HCT116 (cell line): ENCODE results near the gene RAD50. TPM values are rescaled to one million over a fixed set of nuclear protein-coding genes. Genes with fewer than 3 reads are reported as not detected.

Experiments used
- ATAC-seq: fragments of 200-7000 bp; cut with Tn5 transposase; 2 replicates; pipeline ENCODE4 v1.9.1; 2020; ENCODE audit warnings: mild to moderate bottlenecking, moderate library complexity
- BruUV-seq: library from RNA; stranded (reverse); fragments of 400-500 nt; replicated peaks from 2 replicates; lab custom pipeline; 2021; lab: Mats Ljungman, UMichigan
- CTCF ChIA-PET: fragments of 300-600 bp; sonication (Branson Sonifier 250); formaldehyde crosslinking; loops from one replicate; lab custom pipeline; 2021; ENCODE audit warnings: antibody characterized with exemption; lab: Charles Lee
- POLR2A ChIA-PET: fragments of 300-600, 350-600 bp; sonication (Branson Sonifier 250); formaldehyde crosslinking; loops from one replicate; lab custom pipeline; 2021; ENCODE audit warnings: antibody characterized with exemption; lab: Charles Lee
- RAD21 ChIA-PET, 2 experiments: fragments of 300-600 bp; sonication (Branson Sonifier 250); formaldehyde crosslinking; loops; one replicate each; lab custom pipeline; 2023; ENCODE audit warnings: low total read pairs in 2 of 2; ENCODE audit not compliant: uncharacterized antibody in 2 of 2, unreplicated experiment in 2 of 2, low non-redundant PET in 1 of 2; lab: Charles Lee
- DNase-seq: peaks from one replicate; pipeline ENCODE4 v3.0.0-alpha.2; 2010; ENCODE audit warnings: low read depth, low spot score
- H2AFZ ChIP-seq: fragments of 200-600 bp; shearing (Covaris generic), sonication (generic); 2 replicates; pipeline ENCODE4 v1.6.1; 2017; ENCODE audit warnings: low read depth, mixed run types, mixed read lengths, antibody characterized with exemption, low read length; ENCODE audit not compliant: poor library complexity, severe bottlenecking
- H3K27ac ChIP-seq: 2 replicates; pipeline ENCODE4 v1.5.1; 2012; ENCODE audit warnings: low read depth, low read length
- H3K27me3 ChIP-seq: fragments of 200-600 bp; sonication (generic); 2 replicates; pipeline ENCODE4 v1.6.1; 2016; ENCODE audit warnings: mixed run types, low read length, mixed read lengths; ENCODE audit not compliant: insufficient read depth
- H3K36me3 ChIP-seq, 2 experiments: fragments of 200-500 bp in 1 of 2; fragments of 200-600 bp in 1 of 2; sonication (Bioruptor generic) in 1 of 2; sonication (generic) in 1 of 2; 2 replicates each; pipeline versions ENCODE4 v1.5.1 to v1.6.1; 2014 to 2016; ENCODE audit warnings: low read length in 2 of 2, inconsistent platforms in 1 of 2, mixed read lengths in 1 of 2, mixed run types in 1 of 2; ENCODE audit not compliant: insufficient read depth in 2 of 2, control insufficient read depth in 1 of 2
- H3K4me1 ChIP-seq, 2 experiments: fragments of 200-600 bp in 1 of 2; sonication (generic) in 1 of 2; 2 replicates each; pipeline versions ENCODE4 v1.5.1 to v1.6.1; 2012 to 2017; ENCODE audit warnings: low read length in 2 of 2, inconsistent platforms in 1 of 2, mild to moderate bottlenecking in 1 of 2, mixed read lengths in 1 of 2, mixed run types in 1 of 2, moderate library complexity in 1 of 2; ENCODE audit not compliant: insufficient read depth in 2 of 2, control insufficient read depth in 1 of 2
- H3K4me2 ChIP-seq: fragments of 200-600 bp; sonication (generic); 2 replicates; pipeline ENCODE4 v1.6.1; 2017; ENCODE audit warnings: mixed run types, low read length, mixed read lengths
- H3K4me3 ChIP-seq, 2 experiments: fragments of 200-600 bp in 1 of 2; sonication (generic) in 1 of 2; replicated peaks in 1 of 2; 2 replicates each; pipeline ENCODE4 v1.5.1; 2011 to 2016; ENCODE audit warnings: low read length in 2 of 2, control low read depth in 1 of 2, low read depth in 1 of 2, mild to moderate bottlenecking in 1 of 2, mixed read lengths in 1 of 2, mixed run types in 1 of 2
- H3K79me2 ChIP-seq: fragments of 200-600 bp; sonication (generic); 2 replicates; pipeline ENCODE4 v1.6.1; 2017; ENCODE audit warnings: mild to moderate bottlenecking, mixed run types, low read length, moderate library complexity, mixed read lengths; ENCODE audit not compliant: insufficient read depth
- H3K9ac ChIP-seq: fragments of 200-600 bp; sonication (generic); 2 replicates; pipeline ENCODE4 v1.6.1; 2016; ENCODE audit warnings: low read length, mixed read lengths
- H3K9me2 ChIP-seq: fragments of 200-600 bp; sonication (generic), shearing (Covaris generic); 2 replicates; pipeline ENCODE4 v1.6.1; 2017; ENCODE audit warnings: mixed run types, mild to moderate bottlenecking, moderate library complexity; ENCODE audit not compliant: insufficient read depth
- H3K9me3 ChIP-seq, 2 experiments: fragments of 200-500 bp in 1 of 2; fragments of 200-600 bp in 1 of 2; sonication (Bioruptor generic) in 1 of 2; sonication (generic) in 1 of 2; 2 replicates each; pipeline ENCODE4 v1.6.1; 2014 to 2017; ENCODE audit warnings: low read length in 2 of 2, mixed read lengths in 2 of 2, inconsistent platforms in 1 of 2, low read depth in 1 of 2, mild to moderate bottlenecking in 1 of 2, mixed run types in 1 of 2, moderate library complexity in 1 of 2; ENCODE audit not compliant: control insufficient read depth in 1 of 2, insufficient read depth in 1 of 2
- H4K20me1 ChIP-seq: fragments of 200-600 bp; sonication (generic), shearing (Covaris generic); 2 replicates; pipeline ENCODE4 v1.6.1; 2017; ENCODE audit warnings: mixed run types, mild to moderate bottlenecking, moderate library complexity; ENCODE audit not compliant: insufficient read depth
- CEBPB ChIP-seq: IDR thresholded peaks from 2 replicates; pipeline ENCODE4 v1.6.1; 2012; ENCODE audit warnings: low read depth
- EGR1 ChIP-seq: IDR thresholded peaks from 2 replicates; pipeline ENCODE4 v1.6.1; 2012; ENCODE audit warnings: low read depth
- EZH2 ChIP-seq: fragments of 200-600 bp; sonication (generic); IDR thresholded peaks from 2 replicates; pipeline ENCODE4 v1.6.1; 2017; ENCODE audit warnings: antibody characterized with exemption, mixed run types
- EZH2phosphoT487 ChIP-seq: fragments of 200-600 bp; IDR thresholded peaks from 2 replicates; pipeline ENCODE4 v1.6.1; 2018; ENCODE audit warnings: antibody characterized with exemption, borderline replicate concordance
- FOSL1 ChIP-seq: IDR thresholded peaks from 2 replicates; pipeline ENCODE4 v1.6.1; 2012; ENCODE audit warnings: low read depth
- JUND ChIP-seq: IDR thresholded peaks from 2 replicates; pipeline ENCODE4 v1.6.1; 2012
- POLR2A ChIP-seq: IDR thresholded peaks from 2 replicates; pipeline ENCODE4 v1.7.0; 2011; ENCODE audit warnings: borderline replicate concordance; ENCODE audit not compliant: insufficient read depth, insufficient read length; ENCODE audit errors: extremely low read depth
- POLR2AphosphoS5 ChIP-seq: IDR thresholded peaks from 2 replicates; pipeline ENCODE4 v1.6.1; 2011; ENCODE audit warnings: mild to moderate bottlenecking, low read depth, low read length, moderate library complexity
- SP1 ChIP-seq: IDR thresholded peaks from 2 replicates; pipeline ENCODE4 v1.6.1; 2012; ENCODE audit warnings: low read depth
- SRF ChIP-seq: IDR thresholded peaks from 2 replicates; pipeline ENCODE4 v1.6.1; 2012; ENCODE audit warnings: low read depth
- YY1 ChIP-seq: IDR thresholded peaks from 2 replicates; pipeline ENCODE4 v1.6.1; 2011; ENCODE audit warnings: low read length, low read depth, moderate library complexity, mild to moderate bottlenecking; ENCODE audit not compliant: insufficient replicate concordance; ENCODE audit errors: extremely low read depth
- ZFX ChIP-seq: fragments of 450-650 bp; IDR thresholded peaks from 2 replicates; pipeline ENCODE4 v1.6.1; 2017
- ZNF274 ChIP-seq: fragments of 200-500 bp; sonication (Bioruptor generic); IDR thresholded peaks from 2 replicates; pipeline ENCODE4 v1.6.1; 2014; ENCODE audit warnings: mild to moderate bottlenecking, low read depth, low read length, inconsistent platforms
- intact Hi-C: fragments of 100-400 bp; cut with micrococcal nuclease; formaldehyde crosslinking; loops from 2 replicates; pipeline ENCODE4 v1.10.0; 2022
- total RNA-seq: library from RNA; stranded (reverse); gene quantifications from one replicate; pipeline ENCODE4 v1.2.1, GENCODE V29; 2021; ENCODE audit not compliant: unreplicated experiment
- TF ChIP-seq, protein P1 (sequence below): IDR thresholded peaks from 2 replicates; pipeline ENCODE4 v1.6.1; 2012; ENCODE audit warnings: low read depth
- TF ChIP-seq, protein P2 (sequence below), 3 experiments: fragments of 200-600 bp in 1 of 3; sonication (generic) in 1 of 3; IDR thresholded peaks in 2 of 3; conservative IDR thresholded peaks in 1 of 3; 2 replicates each; pipeline ENCODE4 v1.5.1; 2012 to 2017; ENCODE audit warnings: low read depth in 2 of 3, low read length in 2 of 3, antibody characterized with exemption in 1 of 3, borderline replicate concordance in 1 of 3, control low read depth in 1 of 3, mild to moderate bottlenecking in 1 of 3, mixed read lengths in 1 of 3, mixed run types in 1 of 3, moderate library complexity in 1 of 3; ENCODE audit not compliant: insufficient read depth in 1 of 3
- TF ChIP-seq, protein P3 (sequence below): IDR thresholded peaks from 2 replicates; pipeline ENCODE4 v1.6.1; 2012
- TF ChIP-seq, protein P4 (sequence below): IDR thresholded peaks from 2 replicates; pipeline ENCODE4 v1.6.1; 2012

The RAD50 gene
- total RNA-seq, 1 experiment from 2014 or later = 43.6 TPM

GRCh38 chr5:132686193-132686592 lies 129.4 kb downstream of the RAD50 start (continued):
- TF ChIP-seq, protein P1, sequence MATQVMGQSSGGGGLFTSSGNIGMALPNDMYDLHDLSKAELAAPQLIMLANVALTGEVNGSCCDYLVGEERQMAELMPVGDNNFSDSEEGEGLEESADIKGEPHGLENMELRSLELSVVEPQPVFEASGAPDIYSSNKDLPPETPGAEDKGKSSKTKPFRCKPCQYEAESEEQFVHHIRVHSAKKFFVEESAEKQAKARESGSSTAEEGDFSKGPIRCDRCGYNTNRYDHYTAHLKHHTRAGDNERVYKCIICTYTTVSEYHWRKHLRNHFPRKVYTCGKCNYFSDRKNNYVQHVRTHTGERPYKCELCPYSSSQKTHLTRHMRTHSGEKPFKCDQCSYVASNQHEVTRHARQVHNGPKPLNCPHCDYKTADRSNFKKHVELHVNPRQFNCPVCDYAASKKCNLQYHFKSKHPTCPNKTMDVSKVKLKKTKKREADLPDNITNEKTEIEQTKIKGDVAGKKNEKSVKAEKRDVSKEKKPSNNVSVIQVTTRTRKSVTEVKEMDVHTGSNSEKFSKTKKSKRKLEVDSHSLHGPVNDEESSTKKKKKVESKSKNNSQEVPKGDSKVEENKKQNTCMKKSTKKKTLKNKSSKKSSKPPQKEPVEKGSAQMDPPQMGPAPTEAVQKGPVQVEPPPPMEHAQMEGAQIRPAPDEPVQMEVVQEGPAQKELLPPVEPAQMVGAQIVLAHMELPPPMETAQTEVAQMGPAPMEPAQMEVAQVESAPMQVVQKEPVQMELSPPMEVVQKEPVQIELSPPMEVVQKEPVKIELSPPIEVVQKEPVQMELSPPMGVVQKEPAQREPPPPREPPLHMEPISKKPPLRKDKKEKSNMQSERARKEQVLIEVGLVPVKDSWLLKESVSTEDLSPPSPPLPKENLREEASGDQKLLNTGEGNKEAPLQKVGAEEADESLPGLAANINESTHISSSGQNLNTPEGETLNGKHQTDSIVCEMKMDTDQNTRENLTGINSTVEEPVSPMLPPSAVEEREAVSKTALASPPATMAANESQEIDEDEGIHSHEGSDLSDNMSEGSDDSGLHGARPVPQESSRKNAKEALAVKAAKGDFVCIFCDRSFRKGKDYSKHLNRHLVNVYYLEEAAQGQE = no peak
- TF ChIP-seq JUND = no peak
- TF ChIP-seq, all 23 proteins: peak for 0

GRCh38 chr5:132687995-132688394 lies 131.2 kb downstream of the RAD50 start:
- Histone ChIP-seq H3K36me3 (no peaks in the 10 kb centered on the region), H3K27me3 (no peaks in the 10 kb centered on the region), H3K9me2 (no peaks in the 10 kb centered on the region), H4K20me1 (no peaks in the 10 kb centered on the region), H3K9me3 (no peaks in the 10 kb centered on the region), H3K79me2 (no peaks in the 10 kb centered on the region), H3K9ac (no peak overlapping the region), H3K4me2 (no peak overlapping the region), H3K4me3 (no peak overlapping the region), H3K4me1 (peaks cover 0 to 3% of the 10 kb centered on the region in 2 experiments; a peak in 1 of 4 replicates), H3K27ac (no peak overlapping the region), H2AFZ (no peak overlapping the region)
- POLR2A ChIA-PET = no interaction called here
- DNase-seq (no peak), ATAC-seq (no peak)
- BruUV-seq = no TSS peak
- RAD21 ChIA-PET = no interaction called here
- intact Hi-C loops = no loop called here
- CTCF ChIA-PET = no interaction called here
- TF ChIP-seq ZNF274 (no peak), ZFX (no peak), SRF (no peak), YY1 (no peak), FOSL1 (no peak), EZH2phosphoT487 (no peak), EZH2 (no peak), POLR2A (no peak), POLR2AphosphoS5 (no peak), SP1 (no peak), CEBPB (no peak), JUND (no peak), EGR1 (no peak)
- TF ChIP-seq, protein P2, sequence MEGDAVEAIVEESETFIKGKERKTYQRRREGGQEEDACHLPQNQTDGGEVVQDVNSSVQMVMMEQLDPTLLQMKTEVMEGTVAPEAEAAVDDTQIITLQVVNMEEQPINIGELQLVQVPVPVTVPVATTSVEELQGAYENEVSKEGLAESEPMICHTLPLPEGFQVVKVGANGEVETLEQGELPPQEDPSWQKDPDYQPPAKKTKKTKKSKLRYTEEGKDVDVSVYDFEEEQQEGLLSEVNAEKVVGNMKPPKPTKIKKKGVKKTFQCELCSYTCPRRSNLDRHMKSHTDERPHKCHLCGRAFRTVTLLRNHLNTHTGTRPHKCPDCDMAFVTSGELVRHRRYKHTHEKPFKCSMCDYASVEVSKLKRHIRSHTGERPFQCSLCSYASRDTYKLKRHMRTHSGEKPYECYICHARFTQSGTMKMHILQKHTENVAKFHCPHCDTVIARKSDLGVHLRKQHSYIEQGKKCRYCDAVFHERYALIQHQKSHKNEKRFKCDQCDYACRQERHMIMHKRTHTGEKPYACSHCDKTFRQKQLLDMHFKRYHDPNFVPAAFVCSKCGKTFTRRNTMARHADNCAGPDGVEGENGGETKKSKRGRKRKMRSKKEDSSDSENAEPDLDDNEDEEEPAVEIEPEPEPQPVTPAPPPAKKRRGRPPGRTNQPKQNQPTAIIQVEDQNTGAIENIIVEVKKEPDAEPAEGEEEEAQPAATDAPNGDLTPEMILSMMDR (IDR thresholded peaks at IDR 0.05 in 2 of 3, conservative IDR thresholded peaks at IDR 0.05 in 1 of 3; ENCODE audit: borderline replicate concordance in 1 of 3, insufficient read depth in 1 of 3, low read depth in 2 of 3, low read length in 2 of 3) = no peak
- TF ChIP-seq, protein P3, sequence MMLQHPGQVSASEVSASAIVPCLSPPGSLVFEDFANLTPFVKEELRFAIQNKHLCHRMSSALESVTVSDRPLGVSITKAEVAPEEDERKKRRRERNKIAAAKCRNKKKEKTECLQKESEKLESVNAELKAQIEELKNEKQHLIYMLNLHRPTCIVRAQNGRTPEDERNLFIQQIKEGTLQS = no peak
- TF ChIP-seq, protein P4, sequence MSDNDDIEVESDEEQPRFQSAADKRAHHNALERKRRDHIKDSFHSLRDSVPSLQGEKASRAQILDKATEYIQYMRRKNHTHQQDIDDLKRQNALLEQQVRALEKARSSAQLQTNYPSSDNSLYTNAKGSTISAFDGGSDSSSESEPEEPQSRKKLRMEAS = no peak
